Transverse colon (tissue), 4 donors: ENCODE measurements around the gene SOX4. TPM values are rescaled to one million over a fixed set of nuclear protein-coding genes. Genes with fewer than 3 reads are reported as not detected.

Experiments used
- DNase-seq: peaks from one replicate; pipeline ENCODE4 v3.0.0-alpha.2; 2019
- H3K27ac ChIP-seq, 4 donors: fragments of 200-600 bp; sonication (generic); 2 replicates each; pipeline ENCODE4 v1.5.1; 2016 to 2018; ENCODE audit warnings: inconsistent platforms in 4 of 4
- H3K27me3 ChIP-seq: fragments of 200-600 bp; sonication (generic); 2 replicates; pipeline ENCODE4 v1.5.1; 2017; ENCODE audit warnings: inconsistent platforms
- H3K36me3 ChIP-seq, 4 donors: fragments of 200-600 bp; sonication (generic); 2 replicates each; pipeline ENCODE4 v1.5.1; 2017 to 2019; ENCODE audit warnings: inconsistent platforms in 4 of 4
- H3K4me1 ChIP-seq, 4 donors: fragments of 200-600 bp; sonication (generic); 2 replicates each; pipeline ENCODE4 v1.5.1; 2017 to 2020; ENCODE audit warnings: inconsistent platforms in 4 of 4
- H3K4me3 ChIP-seq, 4 donors: fragments of 200-600 bp; sonication (generic); 1 replicate in 1 of 4; 2 replicates in 3 of 4; pipeline versions ENCODE4 v1.5.1 to v1.6.1; 2017 to 2019; ENCODE audit warnings: inconsistent platforms in 4 of 4
- H3K9me3 ChIP-seq, 2 donors: fragments of 200-600 bp; sonication (generic); 2 replicates each; pipeline ENCODE4 v1.5.1; 2017 to 2019; ENCODE audit warnings: inconsistent platforms in 2 of 2
- CTCF ChIP-seq, 5 experiments: fragments of 200-600 bp in 3 of 5; fragments of 450-650 bp in 2 of 5; sonication (generic) in 3 of 5; IDR thresholded peaks; 1 replicate in 2 of 5; 2 replicates in 3 of 5; pipeline ENCODE4 v1.5.1; 2016 to 2017; ENCODE audit warnings: antibody characterized with exemption in 5 of 5, inconsistent platforms in 3 of 5, mild to moderate bottlenecking in 2 of 5, moderate library complexity in 1 of 5
- EP300 ChIP-seq: sonication (generic); formaldehyde crosslinking; IDR thresholded peaks from one replicate; pipeline ENCODE4 v1.6.1; 2017; ENCODE audit warnings: antibody characterized with exemption, low read depth
- POLR2A ChIP-seq: fragments of 450-650 bp; IDR thresholded peaks from one replicate; pipeline ENCODE4 v1.6.1; 2016; ENCODE audit warnings: antibody characterized with exemption, mild to moderate bottlenecking, moderate library complexity
- POLR2AphosphoS5 ChIP-seq, 3 donors: sonication (generic); formaldehyde crosslinking; IDR thresholded peaks; one replicate each; pipeline ENCODE4 v1.6.1; 2016; ENCODE audit warnings: antibody characterized with exemption in 3 of 3
- WGBS, 2 donors: methylation state at CpG; one replicate each; pipeline ENCODE4 v1.1.5; 2018; ENCODE audit warnings: low coverage in 1 of 2; 5-methylcytosine and 5-hydroxymethylcytosine counted together
- in situ Hi-C, 4 donors: fragments of 200-750 bp; cut with MboI; loops; one replicate each; pipeline versions ENCODE4 v1.15.0 to v1.15.1; 2017; ENCODE audit warnings: low sequenced_read_pairs in 3 of 4, low pct_ligation_motif_present in 1 of 4, low pct_unique_long_range_greater_than_20kb in 1 of 4
- intact Hi-C: fragments of 100-400 bp; cut with DNase I; formaldehyde crosslinking; loops from one replicate; pipeline ENCODE4 v1.15.1; 2023; ENCODE audit warnings: low total_unique reads
- total RNA-seq, 4 donors: library from RNA; depleted of rRNA; stranded (reverse); fragments of >200 nt; gene quantifications; one replicate each; pipeline ENCODE4 v1.1.0, GENCODE V29; 2016

The SOX4 gene
- total RNA-seq, 4 donors from 2014 or later = 7.5 to 25.3 (median 12.9) TPM

GRCh38 chr6:21614226-21614625 lies 20.7 kb downstream of the SOX4 start:
- no peak for DNase-seq
- no peak overlapping the region for H3K27ac ChIP-seq
- TF ChIP-seq POLR2AphosphoS5 (IDR thresholded peaks at IDR 0.05) = no peak
- no peak for TF ChIP-seq EP300
- no peak for TF ChIP-seq POLR2A
- no peak for TF ChIP-seq CTCF (IDR thresholded peaks at IDR 0.05)
- no peaks in the 10 kb centered on the region for H3K4me1 ChIP-seq
- WGBS, 2 donors = 84 to 91% methylated on average over 2 to 4 of the region's 4 CpGs
- H3K27me3 ChIP-seq = no peaks in the 10 kb centered on the region
- H3K9me3 ChIP-seq = no peaks in the 10 kb centered on the region
- intact Hi-C loops = no loop called here
- in situ Hi-C loops = no loop called here
- H3K36me3 ChIP-seq = no peaks in the 10 kb centered on the region
- no peak overlapping the region for H3K4me3 ChIP-seq

- Histone ChIP-seq H3K27me3 (no peaks in the 10 kb centered on the region), H3K36me3 (no peaks in the 10 kb centered on the region), H3K4me1 (no peaks in the 10 kb centered on the region), H3K9me3 (no peaks in the 10 kb centered on the region), H3K27ac (no peak overlapping the region), H3K4me3 (no peak overlapping the region)
- 56 to 65% methylated on average over 3 of the region's 3 CpGs for WGBS, 2 donors
- intact Hi-C loops (no loop called here), in situ Hi-C loops (no loop called here)
- TF ChIP-seq POLR2A (no peak), POLR2AphosphoS5 (IDR thresholded peaks at IDR 0.05) (no peak), CTCF (IDR thresholded peaks at IDR 0.05) (no peak), EP300 (no peak)
- DNase-seq = no peak
Measured at GRCh38 chr6:21615504-21615903, 22.0 kb downstream of the SOX4 start.

- intact Hi-C loops = no loop called here
- WGBS, 2 donors = 72% methylated on average over 5 of the region's 5 CpGs; no CpG with 5 or more reads in 1 of the 2 donors
- Histone ChIP-seq H3K36me3 (no peaks in the 10 kb centered on the region), H3K27ac (no peak overlapping the region), H3K4me1 (no peaks in the 10 kb centered on the region), H3K9me3 (no peaks in the 10 kb centered on the region), H3K4me3 (no peak overlapping the region), H3K27me3 (no peaks in the 10 kb centered on the region)
- in situ Hi-C loops = no loop called here
- DNase-seq = no peak
- TF ChIP-seq CTCF (IDR thresholded peaks at IDR 0.05) (no peak), POLR2A (no peak), POLR2AphosphoS5 (IDR thresholded peaks at IDR 0.05) (no peak)
Measured at GRCh38 chr6:21616005-21616404, 22.5 kb downstream of the SOX4 start.

GRCh38 chr6:21625642-21626041 lies 32.1 kb downstream of the SOX4 start:
- no peak overlapping the region for H3K4me3 ChIP-seq
- H3K27ac ChIP-seq = no peak overlapping the region
- no peak for TF ChIP-seq POLR2A
- TF ChIP-seq POLR2AphosphoS5 (IDR thresholded peaks at IDR 0.05) = no peak
- TF ChIP-seq EP300 = no peak
- no peak for TF ChIP-seq CTCF (IDR thresholded peaks at IDR 0.05)
- H3K9me3 ChIP-seq = no peaks in the 10 kb centered on the region
- H3K4me1 ChIP-seq = no peaks in the 10 kb centered on the region
- DNase-seq = no peak
- WGBS, 2 donors = 76 to 86% methylated on average over 1 to 7 of the region's 7 CpGs
- intact Hi-C loops (no loop called here), in situ Hi-C loops (no loop called here)
- no peaks in the 10 kb centered on the region for H3K36me3 ChIP-seq
- no peaks in the 10 kb centered on the region for H3K27me3 ChIP-seq
